Middle frontal gyrus (tissue), 1 donor: Measurements from ENCODE around the gene RAN.
"Not testable (repeated sequence)": the region's sequence is repeated elsewhere in the genome, so short reads cannot be mapped to it uniquely, and the experiment has no call there.

Experiments
- DNase-seq: peaks from one replicate; pipeline ENCODE4 v3.0.0-alpha.2; 2015; ENCODE audit warnings: low spot score; ENCODE audit errors: extremely low spot score

RAN gene

GRCh38 chr12:130849561-130850417 is 22.1 kb upstream of the RAN start:
- no peak for DNase-seq

DNA sequence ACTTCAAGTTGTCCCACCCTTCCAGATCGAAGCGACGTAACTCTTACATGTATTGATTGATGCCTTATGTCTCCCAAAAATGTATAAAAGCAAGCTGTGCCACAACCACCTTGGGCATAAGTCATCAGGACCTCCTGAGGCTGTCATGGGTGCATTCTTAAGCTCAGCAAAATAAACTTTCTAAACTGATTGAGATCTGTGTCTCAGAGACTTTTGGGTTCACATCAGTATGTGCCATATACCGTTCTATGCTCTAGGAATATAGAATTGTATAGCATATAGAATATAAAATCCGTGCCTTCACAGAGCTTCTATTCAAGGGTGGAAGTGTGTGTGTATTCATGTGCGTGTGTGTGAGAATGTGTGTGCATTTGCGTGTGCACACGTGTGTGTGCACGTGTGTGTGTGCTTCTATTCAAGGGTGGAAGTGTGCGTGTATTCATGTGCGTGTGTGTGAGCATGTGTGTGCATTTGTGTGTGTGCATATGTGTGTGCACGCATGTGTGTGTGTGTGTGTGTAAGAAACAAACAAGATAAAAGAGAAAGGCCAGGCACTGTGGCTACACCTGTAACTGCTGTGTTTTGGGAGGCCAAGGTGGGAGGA is 21.3 kb upstream of the RAN start:
- no peak for DNase-seq

DNA sequence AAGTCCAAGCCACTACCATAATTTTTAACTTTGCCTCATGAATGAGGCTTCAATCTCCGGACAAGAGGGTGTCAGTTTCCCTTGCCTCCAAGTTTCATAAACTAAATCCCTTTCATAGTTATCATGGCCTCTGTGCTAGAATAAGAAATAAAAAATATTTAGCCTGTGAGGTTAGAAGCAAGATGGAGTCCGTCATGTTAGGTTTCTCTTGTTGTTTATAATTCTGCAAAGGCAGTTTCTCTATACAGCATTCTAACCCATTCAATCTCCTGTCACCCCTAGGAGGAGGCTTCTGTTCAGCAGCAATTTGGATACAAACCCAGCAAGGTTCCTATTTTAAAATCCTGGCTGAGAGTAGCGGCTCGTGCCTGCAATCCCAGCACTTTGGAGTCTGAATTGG is 15.8 kb upstream of the RAN start:
- no peak for DNase-seq

DNA sequence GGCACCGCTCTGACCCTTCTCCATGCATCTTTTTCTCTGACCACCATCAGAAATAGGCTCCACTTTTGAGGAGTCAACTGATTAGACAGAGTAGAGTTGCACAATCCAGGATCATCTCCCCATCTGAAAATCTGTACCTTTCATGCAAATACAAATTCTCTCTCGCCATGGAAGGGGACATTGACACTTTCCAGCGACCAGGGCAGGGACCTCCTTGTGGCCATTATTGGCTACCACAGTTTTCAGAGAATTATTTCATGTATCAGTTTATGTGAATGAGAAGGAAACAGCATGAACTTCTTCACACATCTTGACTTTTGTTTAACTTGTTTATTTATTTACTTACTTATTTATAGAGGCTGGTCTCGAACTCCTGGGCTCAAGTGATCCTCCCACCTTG is 13.8 kb upstream of the RAN start:
- no peak for DNase-seq

DNA sequence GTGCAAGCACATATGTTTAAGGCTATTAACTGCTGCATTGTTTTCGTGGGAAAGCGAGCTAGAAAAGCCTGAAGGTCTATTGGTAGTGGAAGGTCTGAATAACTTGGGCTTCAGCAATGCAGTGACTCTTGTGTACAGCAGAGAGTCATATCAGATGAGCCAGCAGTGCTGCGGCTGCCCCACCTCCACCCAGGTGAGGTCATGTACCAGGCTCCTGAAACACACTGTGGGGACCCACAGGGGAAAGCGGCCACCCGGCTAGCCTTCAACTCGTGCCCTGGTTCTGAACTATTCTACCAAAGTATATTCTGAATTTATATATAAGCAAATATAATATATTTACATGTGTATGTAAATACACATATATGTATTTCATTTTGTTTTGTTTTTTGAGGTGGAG is 12.7 kb upstream of the RAN start:
- no peak for DNase-seq

DNA sequence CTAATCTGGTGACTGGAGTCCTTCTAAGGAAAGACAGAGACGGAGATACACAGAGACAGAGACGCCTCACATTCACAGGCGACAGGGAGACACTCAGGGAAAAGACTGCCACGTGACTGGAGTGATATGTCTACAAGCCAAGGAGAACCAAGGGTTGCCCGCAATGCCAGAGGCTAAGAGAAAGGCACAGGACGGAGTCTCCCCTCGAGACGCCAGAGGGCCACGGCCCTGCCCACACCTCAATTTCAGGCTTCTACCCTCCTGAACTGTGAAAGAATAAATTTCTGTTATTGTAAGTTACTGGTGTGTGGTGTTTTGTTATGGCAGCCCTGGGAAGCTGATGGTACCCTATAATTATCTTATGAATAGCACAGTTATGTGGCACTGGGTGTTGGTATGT is 11.6 kb upstream of the RAN start:
- no peak for DNase-seq

DNA sequence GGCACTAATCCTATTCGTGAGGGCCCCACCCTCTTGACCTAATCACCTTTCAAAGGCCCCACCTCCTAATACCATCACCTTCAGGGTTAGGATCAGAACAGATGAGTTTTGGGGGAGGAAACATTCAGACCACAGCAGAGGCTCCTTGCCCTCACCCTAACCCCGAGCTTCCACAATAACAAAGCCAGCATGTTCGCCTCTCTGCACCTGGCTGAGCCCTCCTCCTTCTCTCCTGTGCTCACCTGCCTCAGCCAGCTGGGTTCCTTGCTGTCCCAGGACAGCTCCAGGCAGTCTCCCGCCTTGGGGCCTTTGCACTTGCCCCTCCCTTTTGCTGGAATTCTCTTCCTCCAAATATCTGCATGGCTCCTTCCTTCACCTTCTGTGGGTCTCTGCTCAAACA is 9.7 kb upstream of the RAN start:
- DNase-seq: no peak

DNA sequence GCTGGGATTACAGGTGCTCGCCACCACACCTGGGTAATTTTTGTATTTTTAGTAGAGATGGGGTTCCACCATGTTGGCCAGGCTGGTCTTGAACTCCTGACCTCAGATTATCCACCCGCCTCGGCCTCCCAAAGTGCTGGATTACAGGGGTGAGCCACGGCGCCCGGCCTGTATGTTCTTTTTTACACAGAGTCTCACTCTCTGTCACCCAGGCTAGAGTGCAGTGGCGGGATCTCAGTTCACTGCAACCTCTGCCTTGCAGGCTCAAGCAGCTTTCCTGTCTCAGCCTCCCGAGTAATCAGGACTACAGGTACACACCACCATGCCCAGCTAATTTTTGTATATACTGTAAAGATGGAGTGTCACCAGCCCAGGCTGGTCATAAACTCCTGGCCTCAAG is 9.1 kb upstream of the RAN start:
- not testable (repeated sequence) for DNase-seq

GRCh38 chr12:130863298-130863697 is 8.6 kb upstream of the RAN start:
- no peak for DNase-seq

- DNase-seq: no peak
Observed at GRCh38 chr12:130868412-130868811, 3.5 kb upstream of the RAN start.

GRCh38 chr12:130870442-130871285 is 1.2 kb upstream of the RAN start:
- DNase-seq: peak; percentile 25

- DNase-seq: no peak
Observed at GRCh38 chr12:130872179-130873096, 572 bp downstream of the RAN start.

- DNase-seq: no peak
Observed at GRCh38 chr12:130873106-130873795, 1.4 kb downstream of the RAN start.

DNA sequence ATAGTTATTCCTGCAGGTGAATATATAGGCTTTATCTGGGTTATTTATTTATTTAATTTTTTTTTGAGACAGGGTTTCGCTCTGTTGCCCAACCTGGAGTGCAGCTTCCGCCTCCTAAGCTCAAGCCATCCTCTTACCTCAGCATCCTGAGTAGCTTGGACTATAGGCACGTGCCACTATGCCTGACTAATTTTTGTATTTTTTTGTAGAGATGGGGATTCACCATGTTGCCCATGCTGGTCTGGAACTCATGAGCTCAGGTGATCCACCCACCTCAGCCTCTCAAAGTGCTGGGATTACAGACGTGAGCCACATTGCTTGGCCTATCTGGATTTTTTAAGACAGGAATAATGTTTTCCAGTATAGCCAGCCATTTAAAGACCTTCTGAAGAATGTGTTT is 2.0 kb downstream of the RAN start:
- DNase-seq: no peak

- DNase-seq: no peak
Observed at GRCh38 chr12:130874696-130875095, 2.8 kb downstream of the RAN start.

DNA sequence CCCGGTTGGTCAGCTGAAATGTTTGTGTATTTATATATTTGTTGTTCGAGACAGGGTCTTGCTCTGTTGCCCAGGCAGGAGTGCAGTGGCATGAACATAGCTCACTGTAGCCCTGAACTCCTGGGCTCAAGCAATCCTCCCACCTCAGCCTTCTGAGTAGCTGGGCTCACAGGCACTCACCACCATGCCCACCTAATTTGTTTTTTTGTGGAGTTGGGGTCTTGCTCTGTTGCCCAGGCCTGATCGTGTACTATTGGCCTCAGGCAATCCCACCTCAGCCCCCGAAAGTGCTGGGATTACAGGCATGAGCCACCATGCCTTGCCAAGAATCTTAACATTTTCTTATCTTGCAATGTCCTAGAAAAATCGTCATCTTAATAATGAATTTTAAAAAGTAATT is 3.3 kb downstream of the RAN start:
- DNase-seq: no peak

DNA sequence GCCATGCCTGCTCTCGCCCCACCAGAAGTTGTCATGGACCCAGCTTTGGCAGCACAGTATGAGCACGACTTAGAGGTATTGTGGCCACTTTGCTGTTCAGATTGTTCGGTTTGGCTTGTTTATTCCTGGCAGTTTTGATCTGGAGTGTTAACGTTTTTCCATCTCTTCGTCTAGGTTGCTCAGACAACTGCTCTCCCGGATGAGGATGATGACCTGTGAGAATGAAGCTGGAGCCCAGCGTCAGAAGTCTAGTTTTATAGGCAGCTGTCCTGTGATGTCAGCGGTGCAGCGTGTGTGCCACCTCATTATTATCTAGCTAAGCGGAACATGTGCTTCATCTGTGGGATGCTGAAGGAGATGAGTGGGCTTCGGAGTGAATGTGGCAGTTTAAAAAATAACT is 3.8 kb downstream of the RAN start:
- DNase-seq: not testable (repeated sequence)

GRCh38 chr12:130876297-130876696 is 4.4 kb downstream of the RAN start:
- no peak for DNase-seq

GRCh38 chr12:130876758-130877157 is 4.9 kb downstream of the RAN start:
- DNase-seq: no peak

- no peak for DNase-seq
Observed at GRCh38 chr12:130877333-130877732, 5.5 kb downstream of the RAN start.
